Measurements from ENCODE around the gene SERPINA12.

The SERPINA12 gene

GRCh38 chr14:94439453-94440057 is 69.7 kb downstream of the SERPINA12 start:
- no peak for DNase-seq (ENCODE audit: low spot score)
